ENCODE results near the gene ACER3. TPM values are rescaled to one million over a fixed set of nuclear protein-coding genes. Genes with fewer than 3 reads are reported as not detected.

The ACER3 gene
- total RNA-seq, 2 donors from 2014 or later = 18.5 to 23.2 TPM

- Mint-ChIP-seq H3K4me1 (no peaks in the 10 kb centered on the region), H3K9me3 (no peaks in the 10 kb centered on the region), H3K4me3 (no peak overlapping the region), H3K36me3 (ENCODE audit: low read depth) (no peaks in the 10 kb centered on the region), H3K27ac (peak overlapping the region; percentile 7), H3K27me3 (ENCODE audit: insufficient read depth) (no peaks in the 10 kb centered on the region)
- Histone ChIP-seq H3K4me1 (ENCODE audit: control insufficient read depth, insufficient read depth, low read length) (no peaks in the 10 kb centered on the region), H3K27ac (ENCODE audit: low read depth, low read length) (no peak overlapping the region), H3K4me3 (ENCODE audit: low read length) (no peak overlapping the region), H3K9ac (ENCODE audit: extremely low read depth, low read length, poor library complexity, severe bottlenecking) (no peak overlapping the region), H3K9me3 (ENCODE audit: control insufficient read depth, low read length) (no peaks in the 10 kb centered on the region), H3K36me3 (ENCODE audit: control insufficient read depth, insufficient read depth, low read length) (no peaks in the 10 kb centered on the region), H3K27me3 (ENCODE audit: control insufficient read depth, insufficient read depth, low read length, poor library complexity, severe bottlenecking) (no peaks in the 10 kb centered on the region)
- no peak for DNase-seq
- TF ChIP-seq CTCF (conservative IDR thresholded peaks at IDR 0.05) = no peak
Observed at GRCh38 chr11:76891285-76891684, 30.6 kb downstream of the ACER3 start.

DNA sequence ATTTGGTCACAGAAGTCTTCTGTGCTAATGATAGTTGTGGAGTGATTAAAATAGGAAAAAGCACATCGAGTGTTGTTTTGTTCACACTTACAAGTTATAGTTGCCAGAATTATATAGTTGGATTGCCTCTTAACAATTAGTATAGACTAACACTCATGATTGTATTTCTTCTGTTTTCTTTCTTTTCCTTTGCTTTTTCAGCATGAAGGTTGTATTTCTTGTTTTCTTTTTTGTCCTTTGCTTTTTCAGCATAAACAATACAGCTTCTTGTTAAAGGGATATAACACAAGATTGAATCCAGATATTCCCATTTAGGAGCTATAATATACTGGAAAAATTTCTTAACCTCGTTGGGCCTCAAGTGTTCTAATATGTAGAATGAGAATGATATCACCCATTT is 31.1 kb downstream of the ACER3 start:
- Histone ChIP-seq H3K36me3 (ENCODE audit: control insufficient read depth, insufficient read depth, low read length) (no peaks in the 10 kb centered on the region), H3K4me3 (ENCODE audit: low read length) (no peak overlapping the region), H3K27ac (ENCODE audit: low read depth, low read length) (no peak overlapping the region), H3K9ac (ENCODE audit: extremely low read depth, low read length, poor library complexity, severe bottlenecking) (no peak overlapping the region), H3K27me3 (ENCODE audit: control insufficient read depth, insufficient read depth, low read length, poor library complexity, severe bottlenecking) (no peaks in the 10 kb centered on the region), H3K9me3 (ENCODE audit: control insufficient read depth, low read length) (no peaks in the 10 kb centered on the region), H3K4me1 (ENCODE audit: control insufficient read depth, insufficient read depth, low read length) (no peaks in the 10 kb centered on the region)
- DNase-seq = no peak
- Mint-ChIP-seq H3K27ac (peak overlapping the region; percentile 7), H3K4me1 (no peaks in the 10 kb centered on the region), H3K4me3 (no peak overlapping the region), H3K36me3 (ENCODE audit: low read depth) (no peaks in the 10 kb centered on the region), H3K9me3 (no peaks in the 10 kb centered on the region), H3K27me3 (ENCODE audit: insufficient read depth) (no peaks in the 10 kb centered on the region)
- WGBS, 2 experiments (ENCODE audit: insufficient coverage in 1 of 2, insufficient read length in 1 of 2) = 100% methylated on average over 1 of the region's 2 CpGs; no CpG with 5 or more reads in 1 of the 2 experiments
- TF ChIP-seq CTCF (conservative IDR thresholded peaks at IDR 0.05) = no peak

DNA sequence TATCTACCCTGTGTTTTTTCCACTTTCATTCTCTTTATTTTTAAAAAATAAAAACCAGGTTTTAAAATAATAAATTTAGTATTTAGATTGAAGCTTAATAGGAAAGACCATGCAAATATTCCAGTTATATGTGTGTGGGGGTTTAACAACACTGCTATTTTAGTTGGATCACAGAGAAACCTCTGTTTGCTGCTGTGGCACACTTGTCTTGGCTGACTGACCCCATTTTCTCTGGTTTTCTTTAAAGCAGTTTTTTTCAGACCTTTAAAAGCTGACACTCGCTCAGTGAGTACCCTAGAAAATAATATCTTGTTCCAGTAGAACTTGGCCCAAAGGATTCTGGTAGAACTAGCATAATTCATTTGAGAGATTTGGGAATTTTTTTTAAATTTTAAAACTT is 31.6 kb downstream of the ACER3 start:
- Histone ChIP-seq H3K27me3 (ENCODE audit: control insufficient read depth, insufficient read depth, low read length, poor library complexity, severe bottlenecking) (no peaks in the 10 kb centered on the region), H3K9ac (ENCODE audit: extremely low read depth, low read length, poor library complexity, severe bottlenecking) (no peak overlapping the region), H3K4me3 (ENCODE audit: low read length) (no peak overlapping the region), H3K9me3 (ENCODE audit: control insufficient read depth, low read length) (no peaks in the 10 kb centered on the region), H3K27ac (ENCODE audit: low read depth, low read length) (no peak overlapping the region), H3K36me3 (ENCODE audit: control insufficient read depth, insufficient read depth, low read length) (no peaks in the 10 kb centered on the region), H3K4me1 (ENCODE audit: control insufficient read depth, insufficient read depth, low read length) (no peaks in the 10 kb centered on the region)
- no peak for TF ChIP-seq CTCF (conservative IDR thresholded peaks at IDR 0.05)
- H3K27ac Mint-ChIP-seq = no peak overlapping the region
- H3K4me3 Mint-ChIP-seq = no peak overlapping the region
- H3K9me3 Mint-ChIP-seq = no peaks in the 10 kb centered on the region
- no peaks in the 10 kb centered on the region for H3K36me3 Mint-ChIP-seq (ENCODE audit: low read depth)
- no peak for DNase-seq
- H3K4me1 Mint-ChIP-seq = no peaks in the 10 kb centered on the region
- WGBS, 2 experiments (ENCODE audit: insufficient coverage in 1 of 2, insufficient read length in 1 of 2) = 88% methylated on average over 1 of the region's 1 CpG; no CpG with 5 or more reads in 1 of the 2 experiments
- no peaks in the 10 kb centered on the region for H3K27me3 Mint-ChIP-seq (ENCODE audit: insufficient read depth)

Measured in endodermal cell (in vitro differentiated cells).